ENCODE data around the gene ADAM10.
A peak's percentile ranks its signal among the peaks of the same experiment; 100 is the strongest.

ADAM10 gene

DNA sequence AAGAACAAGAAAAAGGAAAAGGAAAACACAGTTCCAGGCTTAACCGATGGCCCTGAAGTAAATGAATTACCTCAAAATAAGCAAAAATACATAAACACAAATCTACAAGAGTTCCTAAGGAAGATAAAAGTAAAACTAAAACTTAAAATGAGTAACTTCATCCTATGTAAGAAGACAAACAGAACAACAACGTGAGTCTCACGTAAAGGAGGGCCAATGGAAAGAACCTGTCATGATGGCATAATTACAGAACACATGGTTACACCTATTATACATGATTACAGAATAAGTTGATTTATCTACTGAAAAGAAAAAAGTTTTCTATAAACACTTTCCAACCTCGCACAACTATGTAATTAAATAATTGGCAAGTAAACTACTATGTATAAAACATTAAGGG is 42.1 kb downstream of the ADAM10 start:
- no peak overlapping the region for H3K4me3 ChIP-seq (ENCODE audit: low read depth, low read length)
- no peak for DNase-seq (ENCODE audit: low read depth, low spot score)
- TF ChIP-seq, protein P1, sequence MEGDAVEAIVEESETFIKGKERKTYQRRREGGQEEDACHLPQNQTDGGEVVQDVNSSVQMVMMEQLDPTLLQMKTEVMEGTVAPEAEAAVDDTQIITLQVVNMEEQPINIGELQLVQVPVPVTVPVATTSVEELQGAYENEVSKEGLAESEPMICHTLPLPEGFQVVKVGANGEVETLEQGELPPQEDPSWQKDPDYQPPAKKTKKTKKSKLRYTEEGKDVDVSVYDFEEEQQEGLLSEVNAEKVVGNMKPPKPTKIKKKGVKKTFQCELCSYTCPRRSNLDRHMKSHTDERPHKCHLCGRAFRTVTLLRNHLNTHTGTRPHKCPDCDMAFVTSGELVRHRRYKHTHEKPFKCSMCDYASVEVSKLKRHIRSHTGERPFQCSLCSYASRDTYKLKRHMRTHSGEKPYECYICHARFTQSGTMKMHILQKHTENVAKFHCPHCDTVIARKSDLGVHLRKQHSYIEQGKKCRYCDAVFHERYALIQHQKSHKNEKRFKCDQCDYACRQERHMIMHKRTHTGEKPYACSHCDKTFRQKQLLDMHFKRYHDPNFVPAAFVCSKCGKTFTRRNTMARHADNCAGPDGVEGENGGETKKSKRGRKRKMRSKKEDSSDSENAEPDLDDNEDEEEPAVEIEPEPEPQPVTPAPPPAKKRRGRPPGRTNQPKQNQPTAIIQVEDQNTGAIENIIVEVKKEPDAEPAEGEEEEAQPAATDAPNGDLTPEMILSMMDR (IDR thresholded peaks at IDR 0.05; ENCODE audit: low read depth, low read length): no peak
- in situ Hi-C loops (cut with HindIII; ENCODE audit: low sequenced_read_pairs): no loop called here

DNA sequence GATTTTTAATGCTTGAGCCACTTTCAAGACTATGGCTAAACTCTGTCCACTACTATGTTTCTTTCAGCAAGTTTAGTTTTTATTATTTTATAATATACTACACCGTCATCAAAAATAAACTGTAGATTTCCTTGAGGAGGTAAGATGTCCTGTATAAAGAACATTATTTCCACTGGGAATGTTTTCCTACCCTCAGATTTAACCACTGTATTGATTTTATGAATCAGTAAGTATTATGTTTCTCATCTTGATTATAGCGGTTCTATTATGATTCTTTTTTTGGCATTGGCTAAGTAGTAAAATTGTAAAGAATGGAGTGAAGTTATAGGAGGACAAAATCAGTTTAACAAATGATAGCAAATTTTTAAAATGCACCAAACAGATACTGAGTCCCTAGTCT is 44.4 kb downstream of the ADAM10 start:
- no peak overlapping the region for H3K4me3 ChIP-seq (ENCODE audit: low read depth, low read length)
- in situ Hi-C loops (cut with HindIII; ENCODE audit: low sequenced_read_pairs): no loop called here
- TF ChIP-seq, protein P1 (IDR thresholded peaks at IDR 0.05; ENCODE audit: low read depth, low read length): no peak
- DNase-seq (ENCODE audit: low read depth, low spot score): peak; percentile 31

DNA sequence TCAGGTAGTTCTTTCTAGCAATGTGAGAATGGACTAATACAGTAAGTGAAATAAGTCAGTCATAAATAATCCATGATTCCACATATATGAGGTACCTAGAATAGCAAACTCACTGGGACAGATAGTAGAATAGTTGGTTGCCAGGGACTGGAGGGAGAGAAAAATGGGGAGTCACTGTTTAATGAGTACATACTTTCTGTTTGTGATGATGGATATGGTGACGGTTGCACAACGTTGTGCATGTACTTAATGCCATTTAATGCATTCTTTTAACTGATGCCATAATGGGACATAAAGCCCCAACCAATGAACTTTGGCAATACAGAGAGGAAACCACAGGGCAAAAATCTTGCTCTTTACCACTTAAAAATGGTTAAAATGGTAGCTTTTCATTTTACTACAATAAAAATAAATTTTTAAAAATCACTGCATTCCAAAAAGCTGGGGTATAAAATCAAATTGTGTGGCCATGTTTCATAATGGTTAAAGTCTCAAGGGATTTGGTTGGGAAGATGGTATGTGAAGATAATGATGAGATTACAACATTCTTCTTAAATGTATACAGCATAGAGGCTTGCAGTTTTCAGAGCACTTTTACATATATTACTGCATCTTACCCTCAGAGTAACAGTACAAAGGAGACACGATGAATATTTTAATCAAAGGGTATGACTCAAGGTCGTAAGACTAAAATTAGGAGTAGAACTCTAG is 45.2 kb downstream of the ADAM10 start:
- TF ChIP-seq, protein P1 (IDR thresholded peaks at IDR 0.05; ENCODE audit: low read depth, low read length): no peak
- no peak for DNase-seq (ENCODE audit: low read depth, low spot score)
- in situ Hi-C loops (cut with HindIII; ENCODE audit: low sequenced_read_pairs): no loop called here
- no peak overlapping the region for H3K4me3 ChIP-seq (ENCODE audit: low read depth, low read length)

DNA sequence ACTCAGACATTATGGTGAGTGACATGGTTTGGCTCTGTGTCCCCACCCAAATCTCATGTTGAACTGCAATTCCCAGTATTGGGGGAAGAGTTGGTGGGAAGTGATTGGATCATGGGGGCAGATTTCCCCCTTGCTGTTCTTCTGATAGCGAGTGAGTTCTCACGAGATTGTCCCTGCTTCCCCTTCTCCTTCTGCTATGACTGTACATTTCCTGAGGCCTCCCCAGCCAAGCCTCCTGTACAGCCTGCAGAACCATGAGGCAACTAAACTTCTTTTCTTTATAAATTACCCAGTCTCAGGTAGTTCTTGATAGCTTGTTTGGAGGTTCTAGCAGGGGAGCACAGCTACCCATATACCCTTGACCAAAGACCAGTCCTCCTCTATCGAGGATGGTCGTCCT is 45.9 kb downstream of the ADAM10 start:
- TF ChIP-seq, protein P1 (IDR thresholded peaks at IDR 0.05; ENCODE audit: low read depth, low read length): no peak
- no peak overlapping the region for H3K4me3 ChIP-seq (ENCODE audit: low read depth, low read length)
- DNase-seq (ENCODE audit: low read depth, low spot score): no peak
- in situ Hi-C loops (cut with HindIII; ENCODE audit: low sequenced_read_pairs): no loop called here

DNA sequence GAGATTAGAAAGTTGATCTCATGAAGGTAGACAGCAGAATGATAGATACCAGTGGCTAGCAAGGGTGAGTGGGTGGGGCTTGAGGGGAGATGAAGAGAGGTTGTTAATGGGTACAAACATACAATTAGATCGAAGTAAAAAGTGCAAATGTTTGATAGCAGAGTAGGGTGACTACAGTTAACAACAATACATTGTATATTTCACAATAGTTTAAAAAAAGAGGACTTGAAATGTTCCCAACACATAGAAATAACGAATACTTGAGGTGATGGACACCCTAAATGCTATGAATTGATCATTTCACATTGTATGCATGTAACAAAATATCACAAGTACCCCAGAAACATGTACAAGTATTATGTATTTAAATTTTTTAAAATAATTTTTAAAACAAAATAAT is 47.3 kb downstream of the ADAM10 start:
- DNase-seq (ENCODE audit: low read depth, low spot score): no peak
- no peak overlapping the region for H3K4me3 ChIP-seq (ENCODE audit: low read depth, low read length)
- in situ Hi-C loops (cut with HindIII; ENCODE audit: low sequenced_read_pairs): no loop called here
- TF ChIP-seq, protein P1 (IDR thresholded peaks at IDR 0.05; ENCODE audit: low read depth, low read length): no peak

DNA sequence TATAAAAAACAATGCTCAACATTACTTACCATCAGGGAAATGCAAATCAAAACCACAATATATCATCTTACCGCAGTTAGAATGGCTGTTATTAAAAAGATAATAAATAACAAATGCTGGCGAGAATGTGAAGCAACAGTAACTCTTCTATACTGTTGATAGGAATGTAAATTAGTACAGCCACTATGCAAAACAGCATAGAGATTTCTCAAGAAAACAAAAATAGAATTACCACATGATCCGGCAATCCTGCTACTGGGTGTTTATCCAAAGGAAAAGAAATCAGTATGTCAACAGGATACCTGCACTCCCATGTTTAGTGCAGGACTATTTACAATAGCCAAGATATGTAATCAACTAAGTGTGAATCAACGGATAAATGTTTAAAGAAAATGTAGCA is 48.1 kb downstream of the ADAM10 start:
- TF ChIP-seq, protein P1 (IDR thresholded peaks at IDR 0.05; ENCODE audit: low read depth, low read length): no peak
- no peak for DNase-seq (ENCODE audit: low read depth, low spot score)
- no peak overlapping the region for H3K4me3 ChIP-seq (ENCODE audit: low read depth, low read length)
- in situ Hi-C loops (cut with HindIII; ENCODE audit: low sequenced_read_pairs): no loop called here

Measured in astrocyte of the spinal cord (primary cell).